Muscle layer of colon (tissue), 2 donors: ENCODE results near the gene MMP20.

Experiments
- H3K27ac ChIP-seq: one replicate; pipeline ENCODE4 v1.7.0; 2013; ENCODE audit warnings: low read depth, mild to moderate bottlenecking, low read length, moderate library complexity
- H3K27me3 ChIP-seq, 2 donors: one replicate each; pipeline ENCODE4 v1.7.0; 2013; ENCODE audit warnings: low read length in 2 of 2, mild to moderate bottlenecking in 2 of 2; ENCODE audit not compliant: insufficient read depth in 2 of 2, control insufficient read depth in 1 of 2
- H3K36me3 ChIP-seq: one replicate; pipeline ENCODE4 v1.7.0; 2013; ENCODE audit warnings: mild to moderate bottlenecking, low read length; ENCODE audit not compliant: insufficient read depth
- H3K4me1 ChIP-seq: one replicate; pipeline ENCODE4 v1.7.0; 2013; ENCODE audit warnings: mild to moderate bottlenecking, low read length; ENCODE audit not compliant: insufficient read depth
- H3K4me3 ChIP-seq, 2 donors: one replicate each; pipeline ENCODE4 v1.7.0; 2013; ENCODE audit warnings: low read length in 2 of 2, low read depth in 1 of 2, mild to moderate bottlenecking in 1 of 2, moderate library complexity in 1 of 2
- H3K9ac ChIP-seq: one replicate; pipeline ENCODE4 v1.7.0; 2013; ENCODE audit warnings: low read length
- H3K9me3 ChIP-seq: one replicate; pipeline ENCODE4 v1.7.0; 2013; ENCODE audit warnings: mild to moderate bottlenecking, low read length
- donor health status: abdominal sarcoma.
- donor health status: Adenocarcinoma of cecum.

Gene MMP20

GRCh38 chr11:102527041-102527440, 98.1 kb downstream of the MMP20 start:
- Histone ChIP-seq H3K36me3 (no peaks in the 10 kb centered on the region), H3K27ac (no peak overlapping the region), H3K4me1 (peaks cover 7% of the 10 kb centered on the region), H3K9me3 (no peaks in the 10 kb centered on the region), H3K27me3 (no peaks in the 10 kb centered on the region), H3K4me3 (no peak overlapping the region), H3K9ac (no peak overlapping the region)
